AG09309 (cell line): ENCODE measurements around the gene SPAG16.

ENCODE experiments used
- DNase-seq: peaks from one replicate; pipeline ENCODE4 v3.0.0-alpha.2; 2010; ENCODE audit warnings: low read depth
- H3K4me3 ChIP-seq: 2 replicates; pipeline ENCODE4 v1.5.1; 2011; ENCODE audit warnings: mild to moderate bottlenecking, low read depth, low read length, moderate library complexity; ENCODE audit not compliant: control insufficient read depth
- CTCF ChIP-seq: IDR thresholded peaks from 2 replicates; pipeline ENCODE4 v1.5.1; 2011; ENCODE audit warnings: mild to moderate bottlenecking, low read depth, low read length, inconsistent platforms; ENCODE audit not compliant: insufficient read depth, control insufficient read depth; ENCODE audit errors: missing control alignments

SPAG16 gene

DNA sequence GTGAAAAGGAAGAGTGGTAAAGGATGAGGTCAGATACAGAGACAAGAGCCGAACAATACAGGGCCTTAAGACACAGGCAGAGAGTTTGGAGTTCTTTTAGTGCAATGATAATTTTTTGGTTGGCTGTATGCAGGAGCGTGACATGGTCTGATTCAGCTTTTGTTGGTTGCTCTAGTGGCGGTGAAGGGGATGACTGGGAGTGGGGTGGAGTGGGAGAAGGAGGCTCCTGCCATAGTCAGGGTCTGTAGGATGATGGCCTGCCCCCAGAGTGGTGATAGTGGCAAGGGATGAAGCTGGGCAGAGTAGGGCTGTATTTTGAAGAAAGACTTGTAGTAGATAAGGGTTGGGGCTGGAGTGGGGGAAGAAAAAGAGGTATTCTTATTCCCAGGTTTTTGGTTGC is 820.0 kb downstream of the SPAG16 start:
- no peak for TF ChIP-seq CTCF
- no peak for DNase-seq

GRCh38 chr2:214104967-214105366 is 820.7 kb downstream of the SPAG16 start:
- DNase-seq, result no peak
- TF ChIP-seq CTCF, result no peak
- H3K4me3 ChIP-seq, result no peak overlapping the region

More for the DNA sequence above, 820.0 kb downstream of the SPAG16 start:
- no peak overlapping the region for H3K4me3 ChIP-seq

- TF ChIP-seq CTCF, result no peak
- DNase-seq, result no peak
- no peak overlapping the region for H3K4me3 ChIP-seq
These were observed 823.5 kb downstream of the SPAG16 start for GRCh38 chr2:214107726-214108125.

DNA sequence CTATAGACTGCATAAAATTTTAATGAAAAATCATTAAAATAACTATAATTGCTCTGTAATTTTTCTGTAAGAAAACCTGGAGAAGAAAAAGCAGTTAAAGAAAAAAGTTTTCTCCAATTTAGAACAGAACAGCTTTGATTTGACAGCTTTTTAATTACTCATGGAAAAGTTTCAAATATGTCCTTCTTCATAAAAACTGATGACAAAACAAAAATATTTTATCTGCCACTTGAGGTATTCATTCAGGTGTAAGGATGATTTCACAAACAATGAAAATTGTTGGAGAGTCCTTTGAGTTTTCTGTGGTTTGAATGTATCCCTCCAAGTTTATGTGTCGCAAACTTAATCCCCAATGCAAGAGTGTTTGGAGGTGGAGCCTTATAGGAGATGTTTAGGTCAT is 824.3 kb downstream of the SPAG16 start:
- H3K4me3 ChIP-seq, result no peak overlapping the region
- TF ChIP-seq CTCF, result no peak

DNA sequence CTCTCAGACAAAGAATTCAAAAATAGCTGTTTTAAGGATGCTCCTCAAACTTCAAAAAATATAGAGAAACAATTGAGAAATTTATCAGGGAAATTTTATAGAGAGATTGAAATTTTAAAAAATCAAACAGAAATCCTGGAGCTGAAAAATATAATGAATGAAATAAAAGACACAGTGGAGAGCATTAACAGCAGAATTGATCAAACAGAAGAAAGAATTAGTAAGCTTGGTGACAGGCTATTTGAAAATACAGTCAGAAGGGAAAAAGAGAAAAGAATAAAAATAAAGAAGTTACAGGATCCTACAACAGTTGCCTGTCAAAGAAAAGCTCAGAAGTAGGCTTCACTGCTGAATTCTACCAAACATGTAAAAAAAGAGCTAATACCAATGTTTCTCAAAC is 832.8 kb downstream of the SPAG16 start:
- no peak for DNase-seq
- TF ChIP-seq CTCF, result no peak
- no peak overlapping the region for H3K4me3 ChIP-seq

More for the DNA sequence above, 824.3 kb downstream of the SPAG16 start:
- DNase-seq, result no peak

- TF ChIP-seq CTCF, result no peak
- no peak for DNase-seq
- no peak overlapping the region for H3K4me3 ChIP-seq
These were observed 841.9 kb downstream of the SPAG16 start for GRCh38 chr2:214126135-214126534.

DNA sequence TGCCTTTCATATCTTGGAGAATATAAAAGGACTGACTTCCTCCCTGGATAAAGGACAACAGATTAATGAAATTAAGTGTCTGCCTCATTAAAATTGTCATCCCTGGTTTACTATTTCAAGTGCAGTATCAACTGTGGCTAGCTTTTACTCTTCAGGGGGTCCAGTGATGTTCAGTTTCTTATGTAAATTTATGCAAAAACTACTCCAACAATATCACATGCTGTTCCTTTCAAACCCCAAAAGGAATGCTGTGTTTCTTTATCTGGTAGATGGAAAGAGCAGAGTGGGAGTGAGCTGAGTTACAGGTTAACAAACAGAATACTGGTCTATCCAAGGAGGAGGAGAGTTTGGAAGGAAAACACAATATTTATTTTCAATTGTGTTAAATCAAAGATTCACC is 842.9 kb downstream of the SPAG16 start:
- no peak for TF ChIP-seq CTCF
- no peak overlapping the region for H3K4me3 ChIP-seq
- DNase-seq, result no peak
